Measurements from ENCODE around the gene WRNIP1.

WRNIP1 gene

GRCh38 chr6:2805031-2805430, 39.8 kb downstream of the WRNIP1 start:
- no peak for DNase-seq
- POLR2A ChIA-PET, result no interaction called here
- CTCF ChIA-PET, result interaction anchor here (1.0 to 5.5 kb wide), 7 partner anchors 13 to 185 kb away, joined by 3 to 35 read pairs (median 4); no protein-coding TSS in a partner anchor
- H3K27ac ChIP-seq (ENCODE audit: insufficient read depth in 1 of 2, low read depth in 1 of 2, low read length in 2 of 2, poor library complexity in 1 of 2, severe bottlenecking in 2 of 2), result no peak overlapping the region
- no peaks in the 10 kb centered on the region for H3K27me3 ChIP-seq (replicated peaks in 2 of 5; ENCODE audit: control insufficient read depth in 4 of 5, insufficient read depth in 5 of 5, low read length in 4 of 5)
- H3K4me3 ChIP-seq (ENCODE audit: control insufficient read depth in 1 of 7, extremely low read depth in 1 of 7, insufficient read depth in 4 of 7, low read depth in 2 of 7, low read length in 6 of 7), result no peak overlapping the region
- peaks cover 16 to 54% (median 45%) of the 10 kb centered on the region in 4 experiments for H3K4me1 ChIP-seq (ENCODE audit: control extremely low read depth in 1 of 4, control insufficient read depth in 4 of 4, insufficient read depth in 4 of 4, low read length in 3 of 4)
- H3K9me3 ChIP-seq (ENCODE audit: control extremely low read depth in 1 of 5, control insufficient read depth in 4 of 5, insufficient read depth in 2 of 5, low read depth in 1 of 5, low read length in 4 of 5), result no peaks in the 10 kb centered on the region
- H3K36me3 ChIP-seq (ENCODE audit: control insufficient read depth in 4 of 4, insufficient read depth in 4 of 4, low read length in 3 of 4), result no peaks in the 10 kb centered on the region
- WGBS (ENCODE audit: insufficient coverage), result 98% methylated on average over 14 of the region's 14 CpGs

- peaks cover 20 to 55% (median 47%) of the 10 kb centered on the region in 4 experiments for H3K4me1 ChIP-seq (ENCODE audit: control extremely low read depth in 1 of 4, control insufficient read depth in 4 of 4, insufficient read depth in 4 of 4, low read length in 3 of 4)
- 0% methylated on average over 2 of the region's 3 CpGs for WGBS (ENCODE audit: insufficient coverage)
- no peaks in the 10 kb centered on the region for H3K9me3 ChIP-seq (ENCODE audit: control extremely low read depth in 1 of 5, control insufficient read depth in 4 of 5, insufficient read depth in 2 of 5, low read depth in 1 of 5, low read length in 4 of 5)
- ChIA-PET POLR2A (no interaction called here), CTCF (interaction anchor here (1.0 to 5.5 kb wide), 12 partner anchors 9 to 125 kb away, joined by 3 to 35 read pairs (median 4); no protein-coding TSS in a partner anchor)
- peak overlapping the region in 1 of 2 experiments; percentile 59 for H3K27ac ChIP-seq (ENCODE audit: insufficient read depth in 1 of 2, low read depth in 1 of 2, low read length in 2 of 2, poor library complexity in 1 of 2, severe bottlenecking in 2 of 2)
- DNase-seq, result peak in 1 of 3 donors; percentile 31
- peak overlapping the region in 2 of 7 experiments; percentile 3 to 44 for H3K4me3 ChIP-seq (ENCODE audit: control insufficient read depth in 1 of 7, extremely low read depth in 1 of 7, insufficient read depth in 4 of 7, low read depth in 2 of 7, low read length in 6 of 7)
- no peaks in the 10 kb centered on the region for H3K36me3 ChIP-seq (ENCODE audit: control insufficient read depth in 4 of 4, insufficient read depth in 4 of 4, low read length in 3 of 4)
- no peaks in the 10 kb centered on the region for H3K27me3 ChIP-seq (replicated peaks in 2 of 5; ENCODE audit: control insufficient read depth in 4 of 5, insufficient read depth in 5 of 5, low read length in 4 of 5)
These were observed 41.5 kb downstream of the WRNIP1 start for GRCh38 chr6:2806644-2807043.

DNA sequence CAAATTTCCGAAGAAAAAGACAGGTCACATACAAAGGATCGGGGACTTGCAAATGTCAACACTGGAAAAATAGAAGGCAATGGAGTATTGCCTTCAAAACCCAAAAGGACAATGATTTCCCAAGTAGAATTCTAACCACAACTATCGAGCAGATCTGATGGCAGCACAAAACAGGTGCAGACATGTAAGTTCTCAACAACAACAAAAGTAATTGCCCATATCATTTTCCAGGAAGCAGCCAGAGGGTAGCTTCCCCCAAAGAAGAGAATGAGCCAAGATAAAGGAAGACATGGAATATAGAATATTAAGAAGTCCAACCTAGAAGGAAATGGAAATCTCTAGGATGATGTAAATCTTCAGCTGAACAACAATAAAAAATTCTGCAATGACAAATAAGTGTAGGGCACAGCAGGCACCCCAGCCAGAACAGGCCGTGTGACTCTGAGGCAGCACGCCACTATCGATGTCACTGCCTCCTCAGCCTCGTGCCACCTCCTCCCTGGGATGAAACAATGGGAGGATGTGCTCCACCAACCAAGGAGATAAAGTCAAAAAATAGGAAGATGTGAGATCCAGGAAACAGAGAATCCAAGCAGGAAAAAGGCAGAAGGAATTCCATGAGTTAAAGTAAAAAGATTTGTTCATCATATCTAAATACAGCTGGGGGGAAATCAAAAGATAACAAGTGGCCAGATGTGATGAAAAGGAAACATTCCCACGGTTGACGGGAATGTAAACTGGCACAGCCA, 42.3 kb downstream of the WRNIP1 start:
- 76% methylated on average over 8 of the region's 9 CpGs for WGBS (ENCODE audit: insufficient coverage)
- no peaks in the 10 kb centered on the region for H3K9me3 ChIP-seq (ENCODE audit: control extremely low read depth in 1 of 5, control insufficient read depth in 4 of 5, insufficient read depth in 2 of 5, low read depth in 1 of 5, low read length in 4 of 5)
- H3K27me3 ChIP-seq (replicated peaks in 2 of 5; ENCODE audit: control insufficient read depth in 4 of 5, insufficient read depth in 5 of 5, low read length in 4 of 5), result no peaks in the 10 kb centered on the region
- peaks cover 20 to 55% (median 46%) of the 10 kb centered on the region in 4 experiments for H3K4me1 ChIP-seq (ENCODE audit: control extremely low read depth in 1 of 4, control insufficient read depth in 4 of 4, insufficient read depth in 4 of 4, low read length in 3 of 4)
- ChIA-PET CTCF (interaction anchor here (0.7 to 5.5 kb wide), 10 partner anchors 10 to 124 kb away, joined by 3 to 35 read pairs (median 4); no protein-coding TSS in a partner anchor), POLR2A (interaction anchor here (1.0 to 1.4 kb wide), 2 partner anchors 26 to 31 kb away, joined by 3 read pairs; no protein-coding TSS in a partner anchor)
- peak overlapping the region in 1 of 2 experiments; percentile 59 for H3K27ac ChIP-seq (ENCODE audit: insufficient read depth in 1 of 2, low read depth in 1 of 2, low read length in 2 of 2, poor library complexity in 1 of 2, severe bottlenecking in 2 of 2)
- no peak overlapping the region for H3K4me3 ChIP-seq (ENCODE audit: control insufficient read depth in 1 of 7, extremely low read depth in 1 of 7, insufficient read depth in 4 of 7, low read depth in 2 of 7, low read length in 6 of 7)
- DNase-seq, result no peak
- no peaks in the 10 kb centered on the region for H3K36me3 ChIP-seq (ENCODE audit: control insufficient read depth in 4 of 4, insufficient read depth in 4 of 4, low read length in 3 of 4)

DNA sequence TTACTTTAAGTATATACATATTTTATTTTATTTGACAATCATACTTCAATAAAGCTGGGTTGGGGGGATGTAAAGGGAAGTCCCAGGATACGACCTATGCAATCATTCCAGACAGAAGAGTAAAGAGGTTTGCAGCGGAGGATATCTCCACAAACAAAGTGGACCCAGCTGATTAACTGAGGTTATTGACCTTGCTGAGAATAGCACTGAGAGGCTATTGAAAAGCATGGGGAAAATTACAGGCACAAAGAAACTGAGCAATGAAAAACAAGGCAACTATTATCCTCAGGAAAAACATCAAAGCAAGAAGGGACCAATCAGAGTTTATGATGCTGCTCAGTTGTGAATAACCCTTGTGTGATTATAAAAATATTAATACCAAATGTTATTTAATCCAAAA, 43.8 kb downstream of the WRNIP1 start:
- no peak for DNase-seq
- no peaks in the 10 kb centered on the region for H3K9me3 ChIP-seq (ENCODE audit: control extremely low read depth in 1 of 5, control insufficient read depth in 4 of 5, insufficient read depth in 2 of 5, low read depth in 1 of 5, low read length in 4 of 5)
- no peaks in the 10 kb centered on the region for H3K27me3 ChIP-seq (replicated peaks in 2 of 5; ENCODE audit: control insufficient read depth in 4 of 5, insufficient read depth in 5 of 5, low read length in 4 of 5)
- peaks cover 20 to 55% (median 46%) of the 10 kb centered on the region in 4 experiments for H3K4me1 ChIP-seq (ENCODE audit: control extremely low read depth in 1 of 4, control insufficient read depth in 4 of 4, insufficient read depth in 4 of 4, low read length in 3 of 4)
- ChIA-PET POLR2A (interaction anchor here (1.4 kb wide), 1 partner anchor 30 kb away, joined by 3 read pairs; no protein-coding TSS in a partner anchor), CTCF (interaction anchor here (0.7 to 5.5 kb wide), 6 partner anchors 9 to 30 kb away, joined by 3 to 35 read pairs (median 6); no protein-coding TSS in a partner anchor)
- 86% methylated on average over 1 of the region's 2 CpGs for WGBS (ENCODE audit: insufficient coverage)
- no peak overlapping the region for H3K4me3 ChIP-seq (ENCODE audit: control insufficient read depth in 1 of 7, extremely low read depth in 1 of 7, insufficient read depth in 4 of 7, low read depth in 2 of 7, low read length in 6 of 7)
- no peaks in the 10 kb centered on the region for H3K36me3 ChIP-seq (ENCODE audit: control insufficient read depth in 4 of 4, insufficient read depth in 4 of 4, low read length in 3 of 4)
- no peak overlapping the region for H3K27ac ChIP-seq (ENCODE audit: insufficient read depth in 1 of 2, low read depth in 1 of 2, low read length in 2 of 2, poor library complexity in 1 of 2, severe bottlenecking in 2 of 2)

GRCh38 chr6:2810092-2810671, 45.0 kb downstream of the WRNIP1 start:
- peak in 2 of 3 donors; percentile 36 to 49 for DNase-seq
- no peaks in the 10 kb centered on the region for H3K36me3 ChIP-seq (ENCODE audit: control insufficient read depth in 4 of 4, insufficient read depth in 4 of 4, low read length in 3 of 4)
- ChIA-PET POLR2A (no interaction called here), CTCF (interaction anchor here (1.5 to 5.5 kb wide), 4 partner anchors 8 to 31 kb away, joined by 5 to 35 read pairs (median 7); partner anchors contain the start of gene SERPINB1)
- 100% methylated on average over 7 of the region's 9 CpGs for WGBS (ENCODE audit: insufficient coverage)
- H3K4me3 ChIP-seq (ENCODE audit: control insufficient read depth in 1 of 7, extremely low read depth in 1 of 7, insufficient read depth in 4 of 7, low read depth in 2 of 7, low read length in 6 of 7), result no peak overlapping the region
- H3K4me1 ChIP-seq (ENCODE audit: control extremely low read depth in 1 of 4, control insufficient read depth in 4 of 4, insufficient read depth in 4 of 4, low read length in 3 of 4), result peaks cover 20 to 53% (median 44%) of the 10 kb centered on the region in 4 experiments
- H3K27ac ChIP-seq (ENCODE audit: insufficient read depth in 1 of 2, low read depth in 1 of 2, low read length in 2 of 2, poor library complexity in 1 of 2, severe bottlenecking in 2 of 2), result no peak overlapping the region
- H3K9me3 ChIP-seq (ENCODE audit: control extremely low read depth in 1 of 5, control insufficient read depth in 4 of 5, insufficient read depth in 2 of 5, low read depth in 1 of 5, low read length in 4 of 5), result no peaks in the 10 kb centered on the region
- H3K27me3 ChIP-seq (replicated peaks in 2 of 5; ENCODE audit: control insufficient read depth in 4 of 5, insufficient read depth in 5 of 5, low read length in 4 of 5), result no peaks in the 10 kb centered on the region

DNA sequence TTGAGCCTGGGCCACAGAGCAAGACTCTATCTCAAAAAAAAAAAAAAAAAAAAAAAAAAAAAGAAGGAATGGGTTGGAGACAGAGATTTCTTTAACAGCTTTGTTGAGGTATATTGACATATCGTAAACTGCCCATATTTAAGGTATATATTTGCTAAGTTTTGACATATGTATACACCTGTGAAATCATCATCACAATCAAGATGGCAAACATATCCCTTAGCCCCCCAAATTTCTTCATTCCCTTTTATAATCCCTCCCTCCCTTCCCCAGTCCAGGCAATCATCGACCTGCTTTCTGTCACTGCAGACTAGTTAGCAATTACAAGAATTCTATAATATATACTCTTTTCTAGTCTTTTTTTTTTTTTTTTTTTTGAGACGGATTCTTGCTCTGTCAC, 47.5 kb downstream of the WRNIP1 start:
- no CpG with 5 or more reads among the region's 3 CpGs for WGBS (ENCODE audit: insufficient coverage)
- CTCF ChIA-PET, result interaction anchor here (0.9 to 1.5 kb wide), 4 partner anchors 19 to 29 kb away, joined by 3 to 4 read pairs (median 3); partner anchors contain the start of gene SERPINB1

More for the DNA sequence above, 47.5 kb downstream of the WRNIP1 start:
- H3K9me3 ChIP-seq (ENCODE audit: control extremely low read depth in 1 of 5, control insufficient read depth in 4 of 5, insufficient read depth in 2 of 5, low read depth in 1 of 5, low read length in 4 of 5), result peaks cover 0 to 9% (median 0%) of the 10 kb centered on the region in 5 experiments
- no peak for DNase-seq
- H3K27me3 ChIP-seq (replicated peaks in 2 of 5; ENCODE audit: control insufficient read depth in 4 of 5, insufficient read depth in 5 of 5, low read length in 4 of 5), result no peaks in the 10 kb centered on the region
- H3K36me3 ChIP-seq (ENCODE audit: control insufficient read depth in 4 of 4, insufficient read depth in 4 of 4, low read length in 3 of 4), result no peaks in the 10 kb centered on the region
- POLR2A ChIA-PET, result interaction anchor here (1.0 kb wide), 1 partner anchor 20 kb away, joined by 3 read pairs; no protein-coding TSS in a partner anchor
- no peak overlapping the region for H3K27ac ChIP-seq (ENCODE audit: insufficient read depth in 1 of 2, low read depth in 1 of 2, low read length in 2 of 2, poor library complexity in 1 of 2, severe bottlenecking in 2 of 2)
- no peak overlapping the region for H3K4me3 ChIP-seq (ENCODE audit: control insufficient read depth in 1 of 7, extremely low read depth in 1 of 7, insufficient read depth in 4 of 7, low read depth in 2 of 7, low read length in 6 of 7)
- H3K4me1 ChIP-seq (ENCODE audit: control extremely low read depth in 1 of 4, control insufficient read depth in 4 of 4, insufficient read depth in 4 of 4, low read length in 3 of 4), result peaks cover 12 to 39% (median 27%) of the 10 kb centered on the region in 4 experiments

All from common myeloid progenitor, CD34-positive (primary cell).